ENCODE data around the gene KCNC4. TPM values are rescaled to one million over a fixed set of nuclear protein-coding genes. Genes with fewer than 3 reads are reported as not detected.

The KCNC4 gene
- total RNA-seq, result 5.8 TPM

GRCh38 chr1:110209715-110210603 lies at the start of gene KCNC4:
TSS of gene KCNC4 (plus strand) at chr1:110210314. CDS start at chr1:110211500, 1,186 bp downstream.
- peak; percentile 89 for ATAC-seq

DNA sequence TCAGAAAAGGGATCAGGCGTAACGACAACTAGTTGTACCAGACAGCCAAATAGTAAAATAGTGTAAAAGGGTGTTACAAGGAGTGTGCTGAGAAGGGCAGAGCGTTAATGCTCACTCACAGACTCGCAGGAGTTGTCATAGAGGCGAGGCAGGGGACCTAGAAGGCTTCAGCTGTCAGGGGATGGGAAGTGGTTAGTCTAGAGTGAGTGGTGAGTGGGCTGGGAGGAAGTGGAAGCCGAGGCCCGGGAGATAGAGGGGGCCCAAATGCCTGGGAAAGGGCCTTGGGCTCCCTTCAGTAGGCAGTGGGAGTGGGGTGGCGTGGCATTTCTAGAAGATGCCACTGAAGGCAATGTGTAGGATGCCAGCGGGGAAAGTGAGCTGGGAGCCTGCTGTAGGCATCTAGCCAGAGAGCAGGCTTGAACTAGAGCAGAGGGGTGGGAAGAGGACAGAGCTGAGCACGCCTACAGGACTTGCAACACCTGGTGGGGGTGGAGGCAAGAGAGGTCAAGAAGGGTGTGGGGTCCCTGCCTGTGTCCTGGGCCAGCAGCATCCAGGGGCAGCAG lies 49.5 kb upstream of the KCNC4 start:
- no peak for ATAC-seq

DNA sequence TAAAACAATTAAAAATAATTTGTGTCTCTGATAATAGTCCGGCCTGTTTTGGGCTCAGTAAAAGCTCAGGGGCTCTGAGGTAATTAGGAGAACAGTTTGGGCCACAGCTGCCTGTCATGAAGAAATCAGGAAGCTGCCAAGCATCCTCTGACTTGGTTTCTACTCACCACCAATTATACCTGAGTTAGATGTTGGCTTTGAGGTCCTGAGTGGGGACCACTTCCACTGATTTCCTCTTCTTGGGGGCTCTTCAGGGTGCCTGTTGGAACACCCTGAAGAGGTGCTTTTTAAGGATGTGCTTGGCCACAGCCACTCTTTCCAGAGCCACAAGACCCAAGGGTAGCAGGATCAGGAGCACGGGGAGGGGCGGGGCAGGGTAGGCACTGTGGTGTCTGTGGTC lies 48.9 kb upstream of the KCNC4 start:
- no peak for ATAC-seq

GRCh38 chr1:110161849-110162248 lies 48.3 kb upstream of the KCNC4 start:
- no peak for ATAC-seq

GRCh38 chr1:110163591-110163990 lies 46.5 kb upstream of the KCNC4 start:
- ATAC-seq, result peak; percentile 31

DNA sequence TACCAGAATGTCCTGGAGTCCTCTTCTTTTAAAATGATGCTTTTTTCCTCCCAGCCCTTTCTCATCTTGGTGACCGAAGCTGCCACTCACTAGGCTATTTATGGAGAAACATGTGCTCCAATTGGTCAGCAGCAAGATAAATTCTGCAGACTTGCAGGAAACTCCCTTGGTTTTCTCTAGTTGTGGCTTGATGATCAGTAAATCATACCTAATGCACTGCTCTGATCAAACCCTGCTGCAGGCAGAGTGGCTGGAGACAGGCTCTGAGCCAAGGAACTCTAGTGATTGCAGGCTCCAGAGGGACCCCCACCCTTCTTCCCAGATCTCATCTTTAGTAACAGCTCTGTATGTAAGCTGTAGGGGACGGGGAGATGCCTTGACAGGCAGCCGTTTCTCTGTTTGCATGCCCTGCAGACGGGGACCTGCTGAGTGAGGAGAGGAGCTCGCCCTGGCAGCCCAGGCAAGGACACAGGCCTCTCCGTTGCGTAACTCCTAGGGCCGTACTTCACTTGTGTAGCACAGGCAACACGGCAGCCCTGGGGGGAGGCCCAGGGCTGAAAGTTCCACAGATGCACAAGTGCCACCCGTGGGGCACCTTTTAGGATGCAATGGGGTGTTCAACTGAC lies 45.3 kb upstream of the KCNC4 start:
- ATAC-seq, result no peak

DNA sequence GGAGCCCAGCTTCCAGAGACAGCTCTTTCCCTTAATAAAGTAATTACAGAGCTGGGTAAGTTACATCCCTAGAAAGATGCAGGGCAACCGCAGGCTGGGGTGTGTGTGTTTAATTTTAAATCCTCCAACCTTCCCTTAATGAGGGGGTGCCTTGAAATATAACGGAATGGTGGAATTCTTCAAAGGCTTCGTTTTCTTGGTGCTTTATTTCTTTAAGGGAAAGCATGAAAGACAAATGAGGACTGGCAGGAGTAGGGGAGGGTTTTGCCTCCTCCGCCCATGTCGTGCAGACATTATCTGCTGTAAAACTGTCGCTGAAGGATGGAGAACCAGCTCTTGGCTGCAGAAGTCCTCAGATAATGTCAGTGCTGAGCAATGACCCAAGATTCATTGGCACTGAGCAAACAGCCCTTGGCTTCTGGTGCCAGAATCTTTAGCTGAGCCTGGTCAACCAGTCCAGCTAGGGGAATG lies 44.3 kb upstream of the KCNC4 start:
- ATAC-seq, result no peak

DNA sequence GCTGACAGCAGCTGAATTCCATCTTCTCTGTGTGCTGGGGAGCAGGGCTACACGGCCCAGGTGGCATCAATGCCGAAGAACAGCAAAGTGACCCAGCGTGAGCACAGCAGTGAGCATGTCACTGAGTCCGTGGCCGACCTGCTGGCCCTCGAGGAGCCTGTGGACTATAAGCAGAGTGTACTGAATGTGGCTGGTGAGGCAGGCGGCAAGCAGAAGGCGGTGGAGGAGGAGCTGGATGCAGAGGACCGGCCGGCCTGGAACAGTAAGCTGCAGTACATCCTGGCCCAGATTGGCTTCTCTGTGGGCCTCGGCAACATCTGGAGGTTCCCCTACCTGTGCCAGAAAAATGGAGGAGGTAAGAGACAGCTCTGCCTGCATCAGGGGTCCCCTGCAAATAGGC lies 43.3 kb upstream of the KCNC4 start:
- ATAC-seq, result no peak

DNA sequence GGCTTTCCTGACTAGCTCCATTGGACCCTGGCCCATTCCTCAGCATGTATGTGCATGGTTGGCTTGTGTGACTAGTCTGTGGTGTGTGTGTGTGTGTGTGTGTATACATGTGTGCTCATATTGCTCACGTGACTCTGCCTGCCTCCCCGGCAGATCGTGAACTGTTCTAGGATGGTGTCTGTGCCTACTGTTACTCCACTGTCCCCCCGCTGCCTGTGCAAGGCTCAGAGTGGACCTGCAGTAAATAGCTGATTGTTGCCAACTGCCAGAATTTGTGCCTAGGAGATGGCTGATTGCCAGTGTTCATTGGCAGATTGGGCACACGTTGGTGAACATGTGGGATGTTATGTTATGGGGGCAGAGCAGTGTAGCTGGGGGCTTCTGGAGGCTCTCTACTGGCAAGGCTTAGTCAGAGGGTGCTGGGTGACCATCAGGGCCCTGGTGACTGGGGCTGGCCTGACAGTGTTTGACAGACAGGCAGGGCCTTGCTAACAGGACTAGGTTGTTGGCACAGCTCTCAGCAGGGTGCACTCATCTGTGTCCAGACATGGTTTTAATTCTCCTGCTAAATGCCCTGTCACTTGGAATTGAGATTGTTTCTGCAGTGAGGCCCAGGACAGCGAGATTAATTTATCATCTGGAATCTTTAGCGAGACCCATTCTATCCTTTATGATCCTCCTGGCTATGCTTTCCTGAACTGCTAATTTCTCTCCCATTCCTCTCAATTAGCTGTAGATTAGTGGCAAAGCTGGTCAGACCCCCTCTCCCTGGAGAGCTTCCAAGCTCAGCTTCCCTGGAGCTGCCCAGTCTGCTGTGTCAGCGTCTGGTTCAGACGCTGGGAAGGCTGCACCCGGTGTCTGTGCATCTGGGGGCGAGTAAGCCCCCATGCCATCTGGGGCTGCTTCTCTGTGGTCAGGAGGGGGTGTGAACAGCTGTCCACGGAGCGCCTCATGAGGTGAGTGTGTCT lies 39.1 kb upstream of the KCNC4 start:
- ATAC-seq, result no peak

GRCh38 chr1:110172001-110172400 lies 38.1 kb upstream of the KCNC4 start:
- no peak for ATAC-seq

GRCh38 chr1:110173466-110174105 lies 36.5 kb upstream of the KCNC4 start:
- ATAC-seq, result no peak

DNA sequence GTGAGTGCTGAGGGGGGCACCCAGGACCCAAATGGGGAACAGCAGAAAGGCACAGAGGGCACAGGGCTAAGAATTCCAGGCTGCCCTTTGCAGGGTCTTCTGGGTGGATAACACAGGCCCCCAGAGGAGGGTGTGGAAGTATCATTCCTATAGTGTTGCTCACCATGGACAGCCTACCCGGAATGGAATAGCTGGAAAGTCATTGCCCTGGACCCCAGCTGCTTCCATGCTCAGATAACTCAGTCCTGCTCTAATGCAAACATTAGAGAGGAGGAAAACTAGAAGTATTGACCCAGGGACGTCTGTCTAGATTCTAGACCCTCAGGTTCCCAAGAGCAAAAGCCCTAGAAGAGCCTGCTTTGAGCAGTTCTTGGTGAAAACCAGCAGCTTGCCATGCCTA lies 35.2 kb upstream of the KCNC4 start:
- ATAC-seq, result no peak

DNA sequence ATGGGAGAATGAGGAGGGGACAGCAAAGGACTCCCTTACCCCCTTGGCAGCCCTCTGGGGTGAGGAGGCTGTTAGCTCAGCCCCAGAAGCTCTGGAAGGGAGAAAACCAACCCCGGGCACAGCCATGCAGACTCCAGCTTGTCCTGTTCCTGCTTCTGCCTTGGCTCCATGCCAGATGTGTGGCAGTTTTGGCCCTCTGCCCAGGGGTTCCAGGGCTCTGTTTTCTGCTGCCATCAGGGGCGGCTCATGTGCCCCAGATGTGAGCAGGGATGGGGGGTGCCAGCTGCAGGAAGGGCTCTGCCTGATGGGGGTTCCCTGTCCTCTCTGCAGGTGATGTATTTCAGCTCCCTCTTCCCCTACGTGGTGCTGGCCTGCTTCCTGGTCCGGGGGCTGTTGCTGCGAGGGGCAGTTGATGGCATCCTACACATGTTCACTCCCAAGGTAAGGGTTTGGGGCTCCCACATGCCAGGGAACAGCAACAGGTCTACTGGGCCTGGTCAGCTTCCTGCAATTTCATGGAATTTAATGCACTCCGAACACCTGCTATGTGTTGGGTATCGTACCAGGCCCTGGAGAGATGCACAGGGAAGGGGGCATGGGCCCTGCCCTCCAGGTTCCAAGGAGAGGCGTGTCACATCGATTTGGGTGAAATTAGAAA lies 33.7 kb upstream of the KCNC4 start:
- ATAC-seq, result peak; percentile 21

DNA sequence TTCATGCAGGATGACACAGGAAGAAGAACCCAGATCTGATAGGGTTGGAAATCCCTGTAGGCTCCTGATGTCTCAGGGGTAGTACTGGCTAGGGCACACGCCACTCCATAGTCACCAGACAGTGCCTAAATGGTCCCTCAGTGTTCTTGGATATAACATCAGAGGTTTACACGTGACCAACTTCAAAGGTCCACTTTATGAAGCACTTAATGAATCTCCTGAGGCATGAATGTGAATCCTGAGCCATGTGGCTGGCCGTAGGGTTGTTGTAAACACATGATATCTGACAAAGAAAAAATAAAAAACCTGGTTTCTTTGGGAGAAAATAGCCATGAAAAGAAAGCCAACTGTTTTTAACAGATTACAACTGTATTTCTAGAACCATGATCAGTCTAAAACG lies 32.3 kb upstream of the KCNC4 start:
- no peak for ATAC-seq

- ATAC-seq, result no peak
These were observed 26.4 kb upstream of the KCNC4 start for GRCh38 chr1:110183642-110184167.

DNA sequence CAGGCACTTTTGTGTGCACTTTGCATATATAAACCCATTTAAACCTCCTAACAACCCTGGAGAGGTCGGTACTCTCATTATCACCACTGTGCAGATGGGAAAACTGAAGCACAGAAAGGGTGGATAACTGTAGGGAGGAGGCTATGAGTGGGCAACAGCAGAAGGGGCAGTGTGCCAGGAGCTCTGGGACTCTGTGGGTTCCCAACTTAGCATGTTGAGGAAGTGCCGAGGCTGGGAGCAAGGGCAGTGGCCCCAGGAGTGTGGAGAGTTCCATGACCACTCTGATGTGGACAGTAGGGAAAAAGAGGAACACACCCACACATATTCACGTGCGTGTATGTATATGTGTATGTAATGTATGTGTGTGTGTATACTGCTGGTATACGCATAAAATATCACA lies 25.7 kb upstream of the KCNC4 start:
- ATAC-seq, result no peak

- no peak for ATAC-seq
These were observed 24.9 kb upstream of the KCNC4 start for GRCh38 chr1:110185181-110185580.

GRCh38 chr1:110186558-110186957 lies 23.6 kb upstream of the KCNC4 start:
- no peak for ATAC-seq

DNA sequence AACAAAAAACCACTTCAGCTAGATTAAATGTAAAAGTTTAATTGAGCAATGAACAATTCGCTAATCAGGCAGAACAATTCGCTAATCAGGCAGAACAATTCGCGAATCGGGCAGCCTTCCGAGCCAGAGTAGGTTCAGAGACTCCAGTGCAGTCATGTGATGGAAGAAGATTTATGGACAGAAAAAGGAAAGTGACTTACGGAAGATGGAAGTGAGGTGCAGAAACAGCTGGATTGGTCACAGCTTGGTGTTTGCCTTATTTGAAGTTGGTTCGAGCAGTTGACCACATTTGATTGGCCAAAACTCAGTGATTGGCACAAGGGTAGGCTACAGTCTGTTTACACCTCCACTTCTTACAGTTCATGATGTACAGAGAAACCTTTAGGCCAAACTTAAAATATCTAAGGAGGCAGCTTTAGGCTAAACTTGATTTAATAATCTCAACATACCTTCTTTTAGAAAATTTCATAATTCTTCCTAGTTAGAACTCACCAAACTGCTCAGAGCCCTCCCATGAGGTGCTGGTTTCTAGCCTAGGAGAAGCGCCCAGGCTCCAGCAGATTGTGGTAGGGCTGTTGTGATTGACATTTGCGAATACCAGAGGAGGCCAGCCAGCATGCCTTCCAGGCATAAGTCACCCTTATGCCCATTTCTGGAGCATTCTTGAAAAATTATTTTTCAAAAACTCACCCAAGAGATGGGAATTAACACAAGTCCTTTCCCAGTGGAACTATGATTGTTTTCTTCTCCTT lies 22.8 kb upstream of the KCNC4 start:
- no peak for ATAC-seq

- ATAC-seq, result no peak
These were observed 22.0 kb upstream of the KCNC4 start for GRCh38 chr1:110188035-110188618.

Measured in esophagus mucosa (tissue), 1 donor.